Cardiac fibroblast (primary cell): ENCODE data around the gene COLEC12.

Experiments
- DNase-seq, 2 donors: peaks; one replicate each; pipeline versions ENCODE4 v3.0.0 to v3.0.0-alpha.2; 2010; ENCODE audit warnings: low read depth in 2 of 2
- H3K4me3 ChIP-seq, 2 donors: replicated peaks in 1 of 2; 1 replicate in 1 of 2; 2 replicates in 1 of 2; pipeline ENCODE4 v1.5.1; 2011; ENCODE audit warnings: low read depth in 2 of 2, low read length in 2 of 2, mild to moderate bottlenecking in 2 of 2, moderate library complexity in 1 of 2
- TF ChIP-seq, protein P1 (sequence below): IDR thresholded peaks from one replicate; pipeline ENCODE4 v1.5.1; 2011; ENCODE audit warnings: low read depth, mild to moderate bottlenecking, low read length, inconsistent platforms

The COLEC12 gene

DNA sequence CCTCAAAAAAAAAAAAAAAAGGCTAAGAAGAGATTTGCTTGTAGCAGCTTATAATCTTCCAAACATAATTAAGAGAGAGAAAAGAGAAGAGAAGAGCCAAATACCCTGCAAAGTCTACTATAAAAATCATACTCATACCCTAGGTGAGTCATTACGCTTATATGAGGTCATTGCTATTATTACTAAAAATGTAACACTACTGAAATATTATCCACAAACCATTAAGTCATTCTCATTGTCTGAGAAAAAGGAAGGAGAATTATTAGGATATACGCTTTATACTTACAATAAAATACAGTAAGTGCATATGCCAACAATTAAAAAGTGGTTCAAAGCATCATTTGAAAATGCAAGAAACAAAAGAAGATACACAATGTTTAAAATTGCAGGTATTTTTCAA, 66.5 kb downstream of the COLEC12 start:
- peak in 1 of 2 donors; percentile 56 for DNase-seq
- TF ChIP-seq, protein P1, sequence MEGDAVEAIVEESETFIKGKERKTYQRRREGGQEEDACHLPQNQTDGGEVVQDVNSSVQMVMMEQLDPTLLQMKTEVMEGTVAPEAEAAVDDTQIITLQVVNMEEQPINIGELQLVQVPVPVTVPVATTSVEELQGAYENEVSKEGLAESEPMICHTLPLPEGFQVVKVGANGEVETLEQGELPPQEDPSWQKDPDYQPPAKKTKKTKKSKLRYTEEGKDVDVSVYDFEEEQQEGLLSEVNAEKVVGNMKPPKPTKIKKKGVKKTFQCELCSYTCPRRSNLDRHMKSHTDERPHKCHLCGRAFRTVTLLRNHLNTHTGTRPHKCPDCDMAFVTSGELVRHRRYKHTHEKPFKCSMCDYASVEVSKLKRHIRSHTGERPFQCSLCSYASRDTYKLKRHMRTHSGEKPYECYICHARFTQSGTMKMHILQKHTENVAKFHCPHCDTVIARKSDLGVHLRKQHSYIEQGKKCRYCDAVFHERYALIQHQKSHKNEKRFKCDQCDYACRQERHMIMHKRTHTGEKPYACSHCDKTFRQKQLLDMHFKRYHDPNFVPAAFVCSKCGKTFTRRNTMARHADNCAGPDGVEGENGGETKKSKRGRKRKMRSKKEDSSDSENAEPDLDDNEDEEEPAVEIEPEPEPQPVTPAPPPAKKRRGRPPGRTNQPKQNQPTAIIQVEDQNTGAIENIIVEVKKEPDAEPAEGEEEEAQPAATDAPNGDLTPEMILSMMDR: no peak
- H3K4me3 ChIP-seq: no peak overlapping the region

- TF ChIP-seq, protein P1: no peak
- DNase-seq: no peak
- H3K4me3 ChIP-seq: no peak overlapping the region
Measured at GRCh38 chr18:433298-433697, 67.2 kb downstream of the COLEC12 start.

DNA sequence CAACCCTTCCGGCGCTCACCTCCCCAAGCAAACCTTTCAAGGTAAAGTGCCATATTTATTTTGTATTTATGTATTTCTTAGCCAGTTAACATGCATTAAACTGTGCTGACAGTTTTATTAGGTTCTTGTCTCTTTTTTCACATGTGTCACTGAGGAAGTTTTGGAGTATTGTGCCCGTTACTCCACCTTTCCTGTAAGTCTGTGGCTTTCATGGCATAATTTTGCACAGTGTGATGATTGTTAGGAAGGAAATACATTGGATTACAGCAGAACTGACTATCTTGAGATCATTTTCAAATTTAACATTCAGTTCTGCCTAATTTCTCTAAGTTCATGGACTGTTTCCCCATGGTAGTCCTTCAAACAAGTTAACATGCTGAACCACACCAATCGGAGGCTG, 67.7 kb downstream of the COLEC12 start:
- TF ChIP-seq, protein P1: no peak
- no peak for DNase-seq
- H3K4me3 ChIP-seq: no peak overlapping the region

DNA sequence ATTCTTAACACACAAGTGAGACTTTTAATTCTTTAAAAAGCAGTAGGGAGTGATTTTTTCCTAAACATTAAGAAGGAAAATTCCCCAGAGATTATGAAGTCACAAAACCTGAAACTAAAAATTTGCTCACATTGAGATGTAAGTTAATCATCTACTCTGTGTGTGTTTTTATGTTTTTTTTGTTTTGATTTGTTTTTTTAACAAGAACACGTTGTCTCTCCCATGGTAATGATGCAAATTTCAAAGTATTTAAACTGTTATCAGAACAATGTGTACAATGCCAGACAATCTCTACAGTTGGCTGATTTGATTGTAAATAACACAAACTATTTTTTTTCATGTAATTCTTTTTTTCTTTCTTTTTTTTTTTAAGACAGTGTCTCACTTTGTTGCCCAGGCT, 71.5 kb downstream of the COLEC12 start:
- TF ChIP-seq, protein P1: no peak
- DNase-seq: peak; percentile 47 to 64
- no peak overlapping the region for H3K4me3 ChIP-seq

- peak; percentile 50 to 65 for DNase-seq
- H3K4me3 ChIP-seq: no peak overlapping the region
- TF ChIP-seq, protein P1: no peak
Measured at GRCh38 chr18:427005-427404, 73.5 kb downstream of the COLEC12 start.

DNA sequence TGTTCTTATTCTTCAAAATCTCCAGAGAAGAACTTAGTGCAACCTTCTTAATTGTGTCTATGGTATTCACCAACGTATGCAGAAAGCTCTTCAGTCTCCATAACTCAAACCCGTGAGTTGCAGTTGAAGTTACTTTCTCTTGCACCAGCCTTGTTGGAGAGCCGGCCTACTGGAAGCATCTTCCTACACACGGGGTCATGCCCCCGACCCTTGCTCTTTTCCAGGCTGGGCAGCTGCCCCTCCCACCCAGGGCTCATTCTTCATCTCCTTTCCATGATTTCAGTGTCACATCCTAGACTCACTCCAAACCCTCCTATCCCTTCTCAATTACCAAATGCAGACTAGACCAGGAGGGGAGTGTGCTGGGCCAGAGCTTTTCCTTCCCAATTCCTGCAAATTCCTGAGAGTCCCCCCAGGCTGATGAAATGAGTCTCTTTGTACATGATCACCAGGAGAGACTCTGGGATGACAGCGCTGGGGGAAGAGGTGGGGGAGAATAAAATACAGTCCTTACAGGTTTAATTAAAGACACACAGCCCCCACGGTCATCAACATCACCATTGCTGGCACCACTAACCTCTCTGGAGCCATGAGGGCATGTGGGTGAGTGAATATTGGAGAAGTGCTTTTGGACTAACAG, 75.3 kb downstream of the COLEC12 start:
- no peak overlapping the region for H3K4me3 ChIP-seq
- TF ChIP-seq, protein P1: no peak

GRCh38 chr18:424668-425067, 75.8 kb downstream of the COLEC12 start:
- TF ChIP-seq, protein P1: no peak
- no peak overlapping the region for H3K4me3 ChIP-seq
- DNase-seq: no peak

More for the DNA sequence above, 75.3 kb downstream of the COLEC12 start:
- no peak for DNase-seq
